ENCODE data around the gene PCDH8.

DNA sequence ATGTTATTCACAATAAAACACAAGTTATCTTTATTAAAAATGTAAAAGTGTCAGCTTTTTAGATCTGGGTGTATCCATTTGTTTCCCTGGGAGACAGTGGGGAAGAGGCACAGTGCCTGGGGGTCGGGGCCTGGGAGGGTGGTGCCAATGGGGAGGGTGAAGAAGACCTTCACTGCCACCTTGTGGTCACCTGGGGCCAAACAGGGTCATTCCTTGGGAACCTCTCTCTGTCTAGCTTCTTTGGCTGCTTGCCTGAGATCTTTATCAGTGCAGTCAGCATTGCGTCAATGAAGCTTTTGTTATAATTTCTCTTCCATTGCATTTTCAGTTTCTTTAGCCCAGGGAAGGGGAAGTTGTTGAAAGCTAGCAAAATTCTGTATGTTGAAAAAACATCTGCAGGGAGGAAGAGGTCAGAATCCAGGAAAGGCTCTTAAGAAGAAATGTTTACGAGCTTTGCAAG, 39.1 kb downstream of the PCDH8 start:
- TF ChIP-seq SREBF2 (IDR thresholded peaks at IDR 0.05; ENCODE audit: low read length) (no peak), NBN (IDR thresholded peaks at IDR 0.05) (no peak), FOXM1 (IDR thresholded peaks at IDR 0.05; ENCODE audit: low read depth, low read length) (0 out of 2 replicates have a peak, but pooled peaks have one; percentile 12), EP300 (IDR thresholded peaks at IDR 0.05; ENCODE audit: borderline replicate concordance in 1 of 2, control insufficient read depth in 1 of 2, low read depth in 2 of 2, low read length in 2 of 2) (no peak)
- TF ChIP-seq, protein P1, sequence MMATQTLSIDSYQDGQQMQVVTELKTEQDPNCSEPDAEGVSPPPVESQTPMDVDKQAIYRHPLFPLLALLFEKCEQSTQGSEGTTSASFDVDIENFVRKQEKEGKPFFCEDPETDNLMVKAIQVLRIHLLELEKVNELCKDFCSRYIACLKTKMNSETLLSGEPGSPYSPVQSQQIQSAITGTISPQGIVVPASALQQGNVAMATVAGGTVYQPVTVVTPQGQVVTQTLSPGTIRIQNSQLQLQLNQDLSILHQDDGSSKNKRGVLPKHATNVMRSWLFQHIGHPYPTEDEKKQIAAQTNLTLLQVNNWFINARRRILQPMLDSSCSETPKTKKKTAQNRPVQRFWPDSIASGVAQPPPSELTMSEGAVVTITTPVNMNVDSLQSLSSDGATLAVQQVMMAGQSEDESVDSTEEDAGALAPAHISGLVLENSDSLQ (IDR thresholded peaks at IDR 0.05) = no peak

Data from GM12878 (cell line).